ENCODE data around the gene APOBR.

The APOBR gene

GRCh38 chr16:28520672-28521071 is 26.2 kb downstream of the APOBR start:
- TF ChIP-seq CTCF (IDR thresholded peaks at IDR 0.05; ENCODE audit: low read length) (no peak), EZH2 (optimal IDR thresholded peaks at IDR 0.05; ENCODE audit: low read depth, low read length) (no peak), EZH2phosphoT487 (IDR thresholded peaks at IDR 0.05; ENCODE audit: low read length) (no peak)

GRCh38 chr16:28521436-28521835 is 27.0 kb downstream of the APOBR start:
- Histone ChIP-seq H3K9me2 (replicated peaks; ENCODE audit: insufficient read depth, low read length) (no peaks in the 10 kb centered on the region), H3K4me1 (ENCODE audit: low read length) (no peaks in the 10 kb centered on the region), H3F3A (ENCODE audit: insufficient read depth, low read length) (no peaks in the 10 kb centered on the region), H3K9me3 (replicated peaks; ENCODE audit: insufficient read depth, low read length) (no peaks in the 10 kb centered on the region), H3K9ac (ENCODE audit: low read length) (no peak overlapping the region), H2AFZ (ENCODE audit: low read length) (no peak overlapping the region), H3K79me2 (ENCODE audit: low read length) (no peaks in the 10 kb centered on the region), H3K4me2 (ENCODE audit: low read depth, low read length) (no peak overlapping the region), H3K27me3 (replicated peaks; ENCODE audit: insufficient read depth, low read length) (no peaks in the 10 kb centered on the region), H3K4me3 (ENCODE audit: low read length) (no peak overlapping the region), H4K20me1 (ENCODE audit: insufficient read depth, low read length) (no peaks in the 10 kb centered on the region), H3K27ac (ENCODE audit: low read length) (no peak overlapping the region), H3K36me3 (replicated peaks; ENCODE audit: insufficient read depth, low read length) (no peaks in the 10 kb centered on the region)
- DNase-seq, result no peak
- TF ChIP-seq EZH2 (optimal IDR thresholded peaks at IDR 0.05; ENCODE audit: low read depth, low read length), result no peak
- no peak for TF ChIP-seq CTCF (IDR thresholded peaks at IDR 0.05; ENCODE audit: low read length)
- TF ChIP-seq EZH2phosphoT487 (IDR thresholded peaks at IDR 0.05; ENCODE audit: low read length), result no peak

More at GRCh38 chr16:28520672-28521071, 26.2 kb downstream of the APOBR start:
- Histone ChIP-seq H3K9ac (ENCODE audit: low read length) (no peak overlapping the region), H2AFZ (ENCODE audit: low read length) (no peak overlapping the region), H3K9me3 (replicated peaks; ENCODE audit: insufficient read depth, low read length) (no peaks in the 10 kb centered on the region), H3K9me2 (replicated peaks; ENCODE audit: insufficient read depth, low read length) (no peaks in the 10 kb centered on the region), H3K36me3 (replicated peaks; ENCODE audit: insufficient read depth, low read length) (no peaks in the 10 kb centered on the region), H3F3A (ENCODE audit: insufficient read depth, low read length) (no peaks in the 10 kb centered on the region), H3K4me3 (ENCODE audit: low read length) (no peak overlapping the region), H3K27me3 (replicated peaks; ENCODE audit: insufficient read depth, low read length) (no peaks in the 10 kb centered on the region), H4K20me1 (ENCODE audit: insufficient read depth, low read length) (no peaks in the 10 kb centered on the region), H3K79me2 (ENCODE audit: low read length) (no peaks in the 10 kb centered on the region), H3K4me2 (ENCODE audit: low read depth, low read length) (no peak overlapping the region), H3K27ac (ENCODE audit: low read length) (no peak overlapping the region), H3K4me1 (ENCODE audit: low read length) (no peaks in the 10 kb centered on the region)
- DNase-seq, result no peak

- no peak overlapping the region for H3K4me2 ChIP-seq (ENCODE audit: low read depth, low read length)
- H2AFZ ChIP-seq (ENCODE audit: low read length), result no peak overlapping the region
- H3K9me3 ChIP-seq (replicated peaks; ENCODE audit: insufficient read depth, low read length), result no peaks in the 10 kb centered on the region
- no peaks in the 10 kb centered on the region for H3K9me2 ChIP-seq (replicated peaks; ENCODE audit: insufficient read depth, low read length)
- H3K27me3 ChIP-seq (replicated peaks; ENCODE audit: insufficient read depth, low read length), result no peaks in the 10 kb centered on the region
- H3K27ac ChIP-seq (ENCODE audit: low read length), result no peak overlapping the region
- no peaks in the 10 kb centered on the region for H3K36me3 ChIP-seq (replicated peaks; ENCODE audit: insufficient read depth, low read length)
- no peaks in the 10 kb centered on the region for H3K79me2 ChIP-seq (ENCODE audit: low read length)
- no peak overlapping the region for H3K9ac ChIP-seq (ENCODE audit: low read length)
- no peaks in the 10 kb centered on the region for H3K4me1 ChIP-seq (ENCODE audit: low read length)
- no peaks in the 10 kb centered on the region for H4K20me1 ChIP-seq (ENCODE audit: insufficient read depth, low read length)
- DNase-seq, result no peak
- TF ChIP-seq EZH2 (optimal IDR thresholded peaks at IDR 0.05; ENCODE audit: low read depth, low read length) (no peak), CTCF (IDR thresholded peaks at IDR 0.05; ENCODE audit: low read length) (no peak), EZH2phosphoT487 (IDR thresholded peaks at IDR 0.05; ENCODE audit: low read length) (no peak)
- no peaks in the 10 kb centered on the region for H3F3A ChIP-seq (ENCODE audit: insufficient read depth, low read length)
- H3K4me3 ChIP-seq (ENCODE audit: low read length), result no peak overlapping the region
Measured at GRCh38 chr16:28522792-28523191, 28.3 kb downstream of the APOBR start.
